Stimulated activated CD8-positive, alpha-beta memory T cell treated with anti-CD3 and anti-CD28 coated beads, Interleukin-4, amount 100 ng/mL, for 1 hour (primary cell): Measurements from ENCODE around the gene PTPRCAP.
"Not testable (repeated sequence)": the region's sequence is repeated elsewhere in the genome, so short reads cannot be mapped to it uniquely, and the experiment has no call there.

Experiments used
- DNase-seq, 2 donors: peaks; one replicate each; pipeline ENCODE4 v3.0.0-alpha.2; 2020; ENCODE audit warnings: low read depth in 2 of 2, low spot score in 1 of 2

Gene PTPRCAP

GRCh38 chr11:67428052-67429001, 9.2 kb downstream of the PTPRCAP start, which contains the start of gene RPS6KB2:
Gene RPS6KB2 (plus strand): TSS chr11:67428494. CDS start chr11:67428546, 52 bp downstream.
- DNase-seq, result peak; percentile 99 to 100

- DNase-seq, result not testable (repeated sequence)
Measured at GRCh38 chr11:67427364-67427859, 10.1 kb downstream of the PTPRCAP start.

- no peak for DNase-seq
Measured at GRCh38 chr11:67423891-67424613, 13.4 kb downstream of the PTPRCAP start.

DNA sequence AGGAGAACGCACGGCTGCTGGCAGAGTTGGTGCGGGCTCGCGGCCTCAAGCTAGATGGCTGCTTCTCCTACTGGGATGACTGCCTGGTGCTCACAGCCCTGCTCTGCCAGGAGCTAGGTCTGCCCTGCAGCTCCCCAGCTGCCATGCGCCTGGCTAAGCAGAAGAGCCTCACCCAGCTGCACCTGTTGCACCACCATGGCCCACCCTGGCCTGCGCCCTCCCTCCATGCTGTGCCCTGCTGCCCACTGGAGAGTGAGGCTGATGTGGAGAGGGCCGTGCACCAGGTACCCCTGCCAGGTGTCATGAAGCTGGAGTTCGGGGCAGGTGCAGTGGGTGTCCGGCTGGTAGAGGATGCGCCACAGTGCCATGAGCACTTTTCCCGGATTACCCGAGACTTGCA, 14.0 kb downstream of the PTPRCAP start:
- DNase-seq, result no peak

DNA sequence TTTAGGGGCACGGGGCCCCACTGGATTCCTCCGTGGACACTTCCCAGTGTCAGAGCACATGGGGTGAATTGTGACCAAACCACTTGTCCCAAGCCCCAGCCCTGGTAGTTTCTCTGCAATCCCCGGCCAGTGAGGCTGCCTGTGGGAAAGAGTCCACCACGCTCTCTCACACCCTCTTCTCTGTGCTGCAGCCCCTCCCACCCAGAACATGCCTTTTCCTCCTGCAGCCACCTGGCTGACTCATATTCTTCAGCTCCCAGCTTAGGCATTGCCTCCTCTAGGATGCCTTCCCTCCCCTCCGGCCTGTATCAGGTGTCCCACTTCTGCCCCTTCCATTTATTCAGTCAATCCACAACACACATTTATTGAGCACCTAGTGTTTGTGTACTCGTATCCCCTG, 14.6 kb downstream of the PTPRCAP start:
- no peak for DNase-seq

DNA sequence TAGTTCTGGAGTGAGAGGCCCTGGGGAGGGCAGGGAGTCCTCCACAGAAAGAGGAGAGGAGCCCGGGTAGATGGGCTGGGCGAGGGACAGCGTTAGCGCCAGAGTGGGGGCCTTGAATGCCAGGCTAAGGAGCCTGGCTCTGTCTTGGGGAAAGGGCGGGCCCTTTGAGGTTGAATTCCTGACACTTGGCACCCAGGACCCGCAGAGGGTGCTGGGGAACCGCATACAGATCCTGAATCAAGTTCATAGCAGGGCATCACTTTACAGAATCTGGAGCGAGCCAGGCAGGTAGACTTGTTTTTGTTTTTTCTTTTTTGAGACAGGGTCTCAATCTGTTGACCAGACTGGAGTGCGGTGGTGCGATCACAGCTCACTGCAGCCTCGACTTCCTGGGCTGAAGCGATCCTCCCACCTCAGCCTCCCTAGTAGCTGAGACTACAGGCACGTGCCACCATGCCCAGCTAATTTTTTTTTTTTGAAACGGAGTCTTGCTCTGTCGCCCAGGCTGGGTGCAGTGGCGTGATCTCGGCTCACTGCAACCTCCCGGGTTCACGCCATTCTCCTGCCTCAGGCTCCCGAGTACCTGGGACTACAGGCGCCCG, 16.0 kb downstream of the PTPRCAP start:
- no peak for DNase-seq

GRCh38 chr11:67420646-67421429, 16.6 kb downstream of the PTPRCAP start:
- DNase-seq, result peak; percentile 98 to 99

DNA sequence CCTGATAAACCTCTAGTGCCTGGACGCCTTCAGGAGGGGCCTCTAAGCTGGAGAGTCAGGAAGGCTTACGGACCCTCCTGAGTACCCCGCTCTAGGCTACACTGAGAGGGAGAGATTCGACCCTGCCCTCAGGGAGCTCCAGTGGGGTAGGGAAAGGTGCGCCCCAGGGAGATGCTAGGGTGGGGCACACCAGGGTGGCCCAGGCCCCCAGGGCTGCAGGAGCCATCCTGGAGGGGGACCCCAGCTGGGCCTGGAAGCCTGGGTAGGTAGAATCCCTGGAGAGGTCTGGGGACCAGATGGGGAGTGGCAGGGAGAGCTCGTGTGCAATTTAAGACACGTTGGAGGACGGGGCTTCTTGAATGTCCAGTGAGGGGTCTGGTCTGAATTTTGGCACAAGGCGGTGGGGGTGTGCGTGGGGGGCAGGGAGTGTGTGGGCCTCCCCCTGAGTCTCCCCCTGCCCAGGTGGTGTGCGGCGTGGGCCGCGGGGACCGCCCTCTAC, 17.3 kb downstream of the PTPRCAP start:
- no peak for DNase-seq

DNA sequence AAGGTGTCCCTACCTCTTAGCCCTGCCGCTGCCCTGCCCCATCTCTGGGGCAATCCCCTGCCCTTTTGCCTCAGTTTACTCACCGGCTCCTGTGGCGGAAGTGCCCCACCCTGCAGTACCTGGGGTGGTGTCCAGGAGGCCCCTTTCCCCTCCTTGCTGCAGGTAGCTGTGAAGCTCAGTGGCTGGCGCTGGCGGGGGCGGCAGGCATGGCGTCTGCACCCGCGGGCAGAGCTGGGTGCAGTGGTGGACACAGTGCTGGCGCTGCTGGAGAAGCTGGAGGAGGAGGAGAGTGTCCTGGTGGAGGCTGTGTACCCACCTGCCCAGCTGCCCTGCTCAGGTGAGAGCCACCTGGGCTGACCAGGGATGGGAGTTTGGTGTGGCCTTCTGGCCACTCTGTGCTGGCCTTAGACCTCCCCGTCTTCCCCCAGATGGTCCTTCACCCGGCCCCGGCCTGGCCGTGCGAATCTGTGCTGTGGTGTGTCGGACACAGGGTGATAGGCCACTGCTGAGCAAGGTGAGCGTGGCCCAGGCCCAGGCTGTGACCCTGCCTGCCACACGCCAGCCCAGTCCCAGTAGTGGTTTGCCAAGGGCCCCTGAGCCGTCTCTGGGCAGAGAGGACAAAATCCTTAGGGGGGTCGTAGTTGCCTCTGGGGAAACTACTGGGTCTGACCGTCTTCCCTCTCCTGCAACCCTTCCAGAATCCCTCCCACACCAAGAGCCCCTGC, 18.0 kb downstream of the PTPRCAP start:
- no peak for DNase-seq

DNA sequence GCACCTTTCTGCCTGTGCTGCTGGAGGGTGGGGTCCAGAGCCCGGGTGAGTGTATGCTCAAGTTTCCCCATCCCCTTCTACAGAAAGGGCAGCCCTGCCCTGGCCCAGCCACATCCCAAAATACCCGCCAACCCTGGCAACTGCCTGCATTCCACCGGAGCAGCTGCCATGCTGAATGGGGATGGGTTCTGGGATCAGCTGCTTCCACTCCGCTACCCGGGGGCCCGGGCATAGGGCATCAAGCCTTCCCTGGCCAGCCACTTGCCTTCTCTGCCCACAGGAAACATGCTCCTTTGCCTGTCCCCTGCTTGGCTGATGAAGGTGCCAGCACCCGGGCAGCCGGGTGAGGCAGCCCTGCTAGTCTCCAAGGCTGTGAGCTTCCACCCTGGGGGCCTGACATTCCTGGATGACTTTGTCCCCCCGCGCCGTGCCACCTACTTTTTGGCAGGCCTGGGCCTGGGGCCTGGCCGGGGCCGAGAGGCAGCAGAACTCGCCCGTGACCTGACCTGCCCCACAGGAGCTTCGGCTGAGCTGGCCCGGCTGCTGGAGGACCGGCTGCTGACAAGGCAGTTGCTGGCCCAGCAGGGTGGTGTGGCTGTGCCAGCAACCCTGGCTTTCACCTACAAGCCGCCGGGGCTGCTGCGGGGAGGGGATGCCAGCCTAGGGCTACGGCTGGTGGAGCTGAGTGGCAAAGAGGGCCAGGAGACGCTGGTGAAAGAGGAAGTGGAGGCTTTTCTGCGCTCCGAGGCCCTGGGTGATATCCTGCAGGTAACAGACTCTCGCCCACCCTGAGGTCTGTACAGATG, 18.8 kb downstream of the PTPRCAP start:
- no peak for DNase-seq

DNA sequence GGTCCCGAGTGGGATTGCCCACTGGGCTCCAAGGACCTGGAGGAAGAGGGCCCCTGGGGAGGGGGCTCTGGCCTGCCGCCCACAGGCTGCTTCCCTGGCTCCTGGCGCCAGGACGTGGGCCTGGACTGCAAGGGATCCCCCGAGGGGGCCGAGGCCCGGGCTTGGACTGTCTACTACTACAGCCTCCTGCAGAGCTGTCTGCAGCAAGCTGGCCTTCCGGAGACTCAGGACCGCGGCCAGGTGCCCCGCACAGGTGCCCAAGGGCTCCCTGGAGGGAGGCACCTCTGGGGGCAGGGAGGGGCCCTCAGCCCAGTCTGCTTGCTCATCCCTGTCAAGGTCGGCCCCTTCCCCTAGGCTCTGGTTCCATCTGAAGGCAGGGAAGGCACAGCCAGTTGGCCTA, 20.1 kb downstream of the PTPRCAP start:
- DNase-seq, result no peak

GRCh38 chr11:67416416-67417335, 20.8 kb downstream of the PTPRCAP start:
- DNase-seq, result peak in 1 of 2 donors; percentile 74

DNA sequence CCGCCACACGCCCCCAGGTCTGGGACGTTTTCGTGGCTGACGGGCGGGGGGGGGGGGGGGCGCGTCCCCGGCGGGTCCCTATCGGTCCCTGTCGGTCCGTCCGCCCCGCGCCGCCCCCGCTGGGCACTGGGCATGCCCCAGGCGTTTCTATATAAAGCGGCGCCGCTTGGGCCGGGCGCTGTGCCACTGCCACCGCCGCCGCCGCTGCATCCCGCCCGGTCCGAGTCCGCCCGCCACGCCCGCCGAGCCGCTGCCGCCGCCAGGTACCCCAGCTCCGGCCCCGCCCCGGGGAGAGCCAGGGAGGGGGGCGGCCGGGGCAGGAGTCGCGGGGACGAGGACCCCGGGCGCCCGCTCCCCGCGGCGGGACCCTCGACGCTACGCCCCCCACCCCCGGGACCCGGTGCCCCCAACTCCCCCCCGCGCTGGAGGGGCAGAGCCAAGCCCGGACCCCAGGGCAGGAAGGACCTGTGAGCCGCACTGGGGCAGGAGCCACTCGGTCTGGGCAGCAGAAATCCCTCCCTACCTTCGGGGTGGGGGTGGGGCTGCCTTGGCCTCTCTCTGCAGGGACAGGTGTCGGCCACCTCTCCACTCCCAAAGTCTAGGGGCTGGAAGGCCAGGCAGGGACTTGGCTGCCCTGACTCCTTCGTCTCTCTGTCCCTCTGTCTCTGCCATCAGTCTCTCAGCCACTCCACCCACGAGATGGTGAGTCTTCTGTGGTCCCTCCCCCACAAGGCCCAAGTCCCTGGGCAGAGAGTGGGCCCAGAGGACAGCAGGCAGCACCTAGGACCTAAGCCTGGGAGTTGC, 21.8 kb downstream of the PTPRCAP start, which contains the start of gene CARNS1:
Gene CARNS1 (plus strand): TSS at position 178 of the 804 bp plus-strand sequence. CDS start 522 bp downstream, at position 700.
- no peak for DNase-seq

- DNase-seq, result no peak
Measured at GRCh38 chr11:67413266-67413849, 24.1 kb downstream of the PTPRCAP start.

- DNase-seq, result no peak
Measured at GRCh38 chr11:67412495-67413179, 24.8 kb downstream of the PTPRCAP start.

DNA sequence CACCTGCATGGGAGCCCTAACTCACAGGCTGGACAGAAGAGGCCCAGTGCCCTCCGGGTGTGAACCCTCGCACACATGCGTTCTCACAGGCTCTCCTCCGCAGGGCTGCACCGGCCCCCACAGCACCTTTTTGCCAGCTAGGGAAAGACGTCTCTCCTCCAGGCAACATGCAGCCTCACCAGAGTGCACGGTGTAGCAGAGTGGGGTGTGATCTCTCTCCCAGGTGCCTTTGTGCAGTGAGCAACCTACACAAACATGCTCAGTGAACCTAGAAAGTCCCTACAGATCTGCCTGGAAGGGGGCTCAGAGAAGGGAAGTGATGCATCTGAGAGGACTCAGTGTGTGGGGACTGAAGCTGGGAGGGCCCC, 25.7 kb downstream of the PTPRCAP start:
- no peak for DNase-seq
